Amniotic epithelial cell (primary cell): Measurements from ENCODE around the gene ZEB2.
"Not testable (repeated sequence)": the region's sequence is repeated elsewhere in the genome, so short reads cannot be mapped to it uniquely, and the experiment has no call there.

Source experiments
- DNase-seq: peaks from one replicate; pipeline ENCODE4 v3.0.0-alpha.2; 2010; ENCODE audit warnings: low read depth

ZEB2 gene

GRCh38 chr2:144381716-144382115 is 138.2 kb downstream of the ZEB2 start:
- no peak for DNase-seq

GRCh38 chr2:144379851-144380311 is 140.0 kb downstream of the ZEB2 start:
- DNase-seq = no peak

- DNase-seq = no peak
Measured at GRCh38 chr2:144378551-144378950, 141.4 kb downstream of the ZEB2 start.

GRCh38 chr2:144377914-144378313 is 142.0 kb downstream of the ZEB2 start:
- peak; percentile 83 for DNase-seq

- DNase-seq = no peak
Measured at GRCh38 chr2:144376926-144377325, 143.0 kb downstream of the ZEB2 start.

- no peak for DNase-seq
Measured at GRCh38 chr2:144376460-144376859, 143.5 kb downstream of the ZEB2 start.

GRCh38 chr2:144374163-144374661 is 145.7 kb downstream of the ZEB2 start:
- peak; percentile 39 for DNase-seq

- peak; percentile 45 for DNase-seq
Measured at GRCh38 chr2:144372410-144373080, 147.4 kb downstream of the ZEB2 start.

- DNase-seq = peak; percentile 70
Measured at GRCh38 chr2:144370937-144371584, 148.9 kb downstream of the ZEB2 start.

- no peak for DNase-seq
Measured at GRCh38 chr2:144369416-144369815, 150.5 kb downstream of the ZEB2 start.

- no peak for DNase-seq
Measured at GRCh38 chr2:144366825-144367429, 153.0 kb downstream of the ZEB2 start.

- DNase-seq = peak; percentile 31
Measured at GRCh38 chr2:144364944-144365738, 154.8 kb downstream of the ZEB2 start.

GRCh38 chr2:144364247-144364646 is 155.7 kb downstream of the ZEB2 start:
- DNase-seq = not testable (repeated sequence)

- peak; percentile 55 for DNase-seq
Measured at GRCh38 chr2:144362401-144362800, 157.5 kb downstream of the ZEB2 start.

- no peak for DNase-seq
Measured at GRCh38 chr2:144361742-144362141, 158.2 kb downstream of the ZEB2 start.

- DNase-seq = no peak
Measured at GRCh38 chr2:144359684-144360083, 160.2 kb downstream of the ZEB2 start.

- DNase-seq = peak; percentile 66
Measured at GRCh38 chr2:144358979-144359541, 160.9 kb downstream of the ZEB2 start.

GRCh38 chr2:144358374-144358964 is 161.4 kb downstream of the ZEB2 start:
- DNase-seq = no peak

GRCh38 chr2:144357623-144358373 is 162.1 kb downstream of the ZEB2 start:
- peak; percentile 94 for DNase-seq

GRCh38 chr2:144356402-144356801 is 163.5 kb downstream of the ZEB2 start:
- peak; percentile 69 for DNase-seq

GRCh38 chr2:144354953-144355352 is 165.0 kb downstream of the ZEB2 start:
- peak; percentile 96 for DNase-seq
